OCI-M1 (cell line): ENCODE measurements around the gene TRIM5.
"Not testable (repeated sequence)": the region's sequence is repeated elsewhere in the genome, so short reads cannot be mapped to it uniquely, and the experiment has no call there.

Source experiments
- DNase-seq: peaks from one replicate; lab custom pipeline; 2025; lab: John Stamatoyannopoulos, UW

Gene TRIM5, protein sequence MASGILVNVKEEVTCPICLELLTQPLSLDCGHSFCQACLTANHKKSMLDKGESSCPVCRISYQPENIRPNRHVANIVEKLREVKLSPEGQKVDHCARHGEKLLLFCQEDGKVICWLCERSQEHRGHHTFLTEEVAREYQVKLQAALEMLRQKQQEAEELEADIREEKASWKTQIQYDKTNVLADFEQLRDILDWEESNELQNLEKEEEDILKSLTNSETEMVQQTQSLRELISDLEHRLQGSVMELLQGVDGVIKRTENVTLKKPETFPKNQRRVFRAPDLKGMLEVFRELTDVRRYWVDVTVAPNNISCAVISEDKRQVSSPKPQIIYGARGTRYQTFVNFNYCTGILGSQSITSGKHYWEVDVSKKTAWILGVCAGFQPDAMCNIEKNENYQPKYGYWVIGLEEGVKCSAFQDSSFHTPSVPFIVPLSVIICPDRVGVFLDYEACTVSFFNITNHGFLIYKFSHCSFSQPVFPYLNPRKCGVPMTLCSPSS

DNA sequence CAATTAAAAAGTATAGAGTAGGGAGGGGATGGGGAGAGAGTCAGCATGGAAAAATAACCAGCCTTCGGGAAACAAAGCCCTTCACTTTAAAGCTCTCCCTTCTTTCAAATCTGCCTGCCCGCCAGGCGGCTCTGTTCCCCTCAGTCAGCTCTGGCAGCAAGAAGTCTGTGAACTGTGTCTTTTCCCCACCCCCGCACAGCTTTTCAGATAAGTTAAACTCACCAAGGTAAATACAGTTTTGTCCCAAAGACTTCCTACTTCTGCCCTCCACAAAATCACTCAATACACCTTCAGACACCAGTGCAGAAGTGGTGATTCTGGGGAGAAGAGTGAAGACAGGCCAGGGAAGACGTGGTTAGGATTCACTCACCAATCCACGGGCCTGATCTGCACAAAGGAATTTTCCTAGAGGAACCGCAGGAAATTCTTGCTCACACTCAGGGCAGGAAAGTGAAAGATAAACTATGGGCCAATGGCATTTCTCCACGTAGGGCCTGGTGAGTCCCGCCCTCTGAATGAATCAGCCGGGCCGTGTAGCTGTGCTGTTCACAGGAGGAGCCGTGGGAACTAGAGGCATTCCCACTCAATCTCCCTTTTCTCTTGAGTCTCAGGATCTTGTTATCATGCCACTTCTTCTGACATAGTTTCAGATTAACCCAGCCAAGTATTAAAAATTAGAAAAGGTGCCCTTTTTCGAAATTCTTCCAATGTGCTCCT lies at the start of gene TRIM5:
TSS of gene TRIM5 (minus strand) at position 429 of the 717 bp plus-strand sequence. CDS start 4,897 bp downstream, outside the sequence.
- peak; percentile 96 for DNase-seq

DNA sequence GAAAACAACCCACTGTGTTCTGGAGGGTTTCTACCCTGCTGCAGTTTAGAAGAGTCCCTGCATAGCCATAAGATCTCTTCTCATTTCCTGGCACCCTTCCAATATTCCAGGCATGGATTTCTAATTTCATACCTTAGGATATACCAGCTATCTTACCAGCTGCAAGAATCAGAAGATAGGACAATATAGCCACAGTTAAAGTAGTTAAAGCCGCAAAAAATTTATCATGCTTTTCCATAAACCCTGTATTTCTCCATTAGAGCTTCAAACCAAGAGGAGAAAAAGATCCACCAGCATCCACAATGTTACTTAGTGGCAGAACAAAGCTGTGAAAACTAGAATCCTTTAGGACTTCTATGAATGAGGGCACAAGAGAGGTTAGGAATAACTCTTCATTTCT lies 42.8 kb upstream of the TRIM5 start:
- DNase-seq: no peak

DNA sequence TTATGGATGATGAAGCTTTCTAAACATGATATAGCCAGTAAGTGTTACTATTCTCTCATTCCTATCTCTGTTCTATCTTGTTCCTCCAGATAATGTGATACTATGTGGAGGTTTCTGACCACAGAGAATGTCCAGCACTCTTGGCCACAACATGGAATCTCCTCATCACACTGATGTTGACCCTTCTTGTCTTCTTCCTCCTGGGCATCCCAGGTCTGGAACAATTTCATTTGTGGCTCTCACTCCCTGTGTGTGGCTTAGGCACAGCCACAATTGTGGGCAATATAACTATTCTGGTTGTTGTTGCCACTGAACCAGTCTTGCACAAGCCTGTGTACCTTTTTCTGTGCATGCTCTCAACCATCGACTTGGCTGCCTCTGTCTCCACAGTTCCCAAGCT lies 41.5 kb upstream of the TRIM5 start:
- no peak for DNase-seq

DNA sequence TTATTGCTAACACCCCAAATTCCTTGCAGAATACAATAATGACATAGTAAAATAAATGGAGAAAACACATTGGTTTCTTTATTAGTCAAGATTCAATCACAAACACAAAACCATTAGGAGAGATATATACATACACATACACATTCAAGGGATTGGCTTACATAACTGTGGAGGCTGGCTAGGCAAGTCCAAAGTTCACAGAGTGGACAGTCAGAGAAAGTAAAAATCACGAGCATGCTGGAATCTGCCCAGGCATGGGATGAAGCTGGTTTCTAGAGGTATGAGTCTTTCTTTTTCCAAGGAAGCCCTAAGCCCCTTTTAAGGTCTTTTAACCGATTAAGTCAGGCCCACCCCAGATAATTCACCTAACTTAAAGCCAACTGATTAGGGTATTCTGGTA lies 37.7 kb upstream of the TRIM5 start:
- DNase-seq: no peak

DNA sequence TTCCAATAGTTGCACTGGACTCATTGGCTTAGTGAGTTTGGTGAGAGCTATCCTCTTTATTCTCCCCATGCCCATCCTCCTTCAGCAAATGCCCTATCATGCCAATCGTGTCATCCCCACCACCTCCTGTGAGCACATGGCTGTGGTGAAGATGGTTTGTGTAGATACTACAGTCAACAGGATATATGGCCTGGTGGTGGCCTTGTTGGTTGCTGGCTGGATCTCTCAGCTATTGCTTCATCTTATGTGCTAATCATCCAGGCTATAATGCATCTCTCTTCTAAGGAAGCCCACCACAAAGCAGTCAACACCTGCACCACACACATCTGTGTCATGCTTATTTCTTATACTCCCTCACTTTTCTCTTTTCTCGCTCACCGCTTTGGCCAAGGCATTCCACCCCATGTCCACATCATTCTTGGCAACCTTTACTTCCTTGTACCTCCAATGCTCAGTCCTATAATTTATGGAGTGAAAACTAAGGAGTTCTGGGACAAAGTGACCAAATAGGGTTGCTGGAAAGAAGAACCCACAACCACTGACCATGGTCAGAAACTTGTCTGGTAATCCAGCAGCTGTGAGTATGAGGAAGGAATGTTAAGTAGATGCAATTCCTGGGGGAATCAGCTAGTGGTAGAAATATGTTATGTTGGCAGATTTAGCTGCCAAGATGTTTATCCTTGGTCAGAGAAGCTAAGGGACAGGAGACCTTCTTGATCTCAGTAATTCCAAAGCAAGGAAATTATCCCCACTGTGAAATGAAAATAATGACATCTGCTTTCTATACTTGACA lies 35.0 kb upstream of the TRIM5 start:
- peak; percentile 26 for DNase-seq

DNA sequence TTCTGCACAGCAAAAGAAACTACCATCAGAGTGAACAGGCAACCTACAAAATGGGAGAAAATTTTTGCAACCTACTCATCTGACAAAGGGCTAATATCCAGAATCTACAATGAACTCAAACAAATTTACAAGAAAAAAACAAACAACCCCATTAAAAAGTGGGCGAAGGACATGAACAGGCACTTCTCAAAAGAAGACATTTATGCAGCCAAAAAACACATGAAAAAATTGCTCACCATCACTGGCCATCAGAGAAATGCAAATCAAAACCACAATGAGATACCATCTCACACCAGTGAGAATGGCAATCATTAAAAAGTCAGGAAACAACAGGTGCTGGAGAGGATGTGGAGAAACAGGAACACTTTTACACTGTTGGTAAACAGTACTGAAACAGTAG lies 31.6 kb upstream of the TRIM5 start:
- DNase-seq: not testable (repeated sequence)

DNA sequence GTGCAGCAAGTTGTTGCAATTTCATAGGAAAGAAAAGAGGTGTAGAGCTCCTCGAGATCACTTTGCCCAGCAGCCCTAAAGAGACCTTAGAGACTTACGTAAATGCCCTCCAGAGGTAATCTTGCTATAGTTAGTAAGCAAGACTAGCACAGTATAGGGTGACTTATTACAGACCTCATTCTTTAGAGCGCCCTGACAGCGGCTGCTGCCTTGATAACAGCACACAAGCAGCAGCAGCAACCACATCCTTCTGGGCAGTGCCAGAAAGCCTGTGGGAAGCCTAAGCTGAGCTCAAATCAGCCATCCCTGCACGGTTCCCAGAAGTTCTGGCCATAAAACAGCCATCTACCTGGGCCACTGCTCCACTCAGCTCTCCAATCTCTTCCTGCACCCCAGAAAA lies 28.8 kb upstream of the TRIM5 start:
- DNase-seq: peak; percentile 74

DNA sequence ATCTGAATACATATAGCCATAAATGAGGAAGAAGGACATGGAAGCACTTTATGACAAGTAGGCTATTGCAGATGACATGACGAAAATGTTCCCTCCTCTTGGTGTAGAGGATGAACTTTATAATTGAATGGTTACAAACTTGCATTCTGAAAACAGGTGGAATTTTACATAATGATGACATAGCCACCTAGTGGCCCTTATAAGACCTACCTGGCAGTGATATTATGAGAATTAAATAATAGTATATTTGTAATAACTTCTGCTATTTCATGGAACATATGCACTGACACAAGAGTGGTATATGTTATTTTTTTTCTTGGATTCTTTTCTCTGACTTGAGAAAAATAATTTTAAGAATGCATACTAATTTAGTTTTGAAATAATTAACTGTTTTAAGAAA lies 27.6 kb upstream of the TRIM5 start:
- peak; percentile 62 for DNase-seq

DNA sequence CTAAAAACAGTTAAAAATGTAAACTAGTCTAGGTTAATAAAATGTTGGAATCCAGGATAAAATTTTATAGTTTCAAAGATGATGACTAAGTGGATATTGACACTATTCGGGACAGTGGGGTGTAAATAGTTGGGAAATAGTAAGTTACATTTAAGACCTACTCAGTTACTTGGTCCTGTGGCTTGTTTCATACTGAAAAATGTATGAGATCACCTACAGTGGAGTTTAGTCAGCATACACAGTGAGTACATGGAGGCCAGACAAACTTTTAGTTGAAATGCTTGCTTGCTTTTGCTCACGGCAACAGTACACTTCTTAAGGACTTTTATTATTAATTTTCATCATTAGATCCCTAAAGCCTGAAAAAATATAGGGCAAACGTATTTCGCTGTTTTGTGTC lies 20.8 kb upstream of the TRIM5 start:
- no peak for DNase-seq

DNA sequence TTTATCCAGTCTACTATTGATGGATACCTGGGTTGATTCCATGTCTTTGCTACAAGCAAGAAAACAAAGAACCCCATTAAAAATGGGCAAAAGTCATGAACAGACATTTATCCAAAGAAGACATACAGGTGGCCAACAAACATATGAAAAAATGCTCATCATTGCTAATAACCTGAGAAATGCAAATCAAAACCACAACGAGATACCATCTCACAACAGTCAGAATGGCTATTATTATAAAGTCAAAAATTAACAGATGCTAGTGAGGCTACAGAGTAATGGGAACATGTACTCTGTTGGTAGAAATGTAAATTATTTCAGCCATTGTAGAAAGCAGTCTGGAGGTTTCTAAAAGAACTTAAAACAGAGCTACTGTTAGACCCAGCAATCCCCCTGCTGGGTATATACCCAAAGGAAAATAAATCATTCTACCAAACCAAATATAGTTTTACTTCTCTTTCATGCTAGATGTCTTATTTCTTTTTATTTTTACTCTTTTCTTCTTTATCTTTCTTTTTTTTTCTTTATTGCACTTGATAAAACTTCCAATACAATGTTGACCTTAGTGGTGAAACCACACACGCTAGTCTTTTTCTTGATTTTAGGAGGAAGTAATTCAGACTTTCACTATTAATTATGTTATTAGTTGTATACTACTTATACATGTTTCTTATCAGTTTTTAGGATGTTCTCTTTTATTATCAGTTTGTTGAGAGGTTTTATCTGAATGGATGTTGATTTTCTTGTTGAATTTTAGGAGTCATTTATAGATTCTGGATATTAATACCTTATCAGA lies 19.1 kb upstream of the TRIM5 start:
- no peak for DNase-seq

DNA sequence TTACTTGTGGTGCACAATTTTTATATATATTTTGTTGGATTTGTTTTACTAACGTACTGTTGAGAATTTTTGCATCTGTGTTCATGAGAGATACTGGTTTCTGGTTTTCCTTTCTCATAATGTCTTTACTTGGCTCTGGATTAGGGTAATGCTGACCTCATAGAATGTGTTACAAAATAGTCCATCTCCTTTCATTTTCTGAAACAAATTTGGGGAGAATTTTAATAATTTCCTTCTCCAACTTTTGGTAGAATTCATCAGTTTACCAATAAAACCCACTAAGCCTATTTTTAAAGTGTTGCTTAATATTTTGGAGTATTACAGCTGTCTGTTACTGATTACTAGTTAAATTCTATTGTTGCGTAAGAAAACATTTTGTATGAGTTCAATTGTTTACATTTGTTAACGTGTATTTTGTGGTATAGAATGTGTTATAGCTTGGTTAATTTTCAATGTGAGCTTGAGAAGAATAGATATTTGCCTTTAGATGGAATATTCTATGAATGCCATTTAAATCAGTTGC lies 16.2 kb upstream of the TRIM5 start:
- DNase-seq: no peak

DNA sequence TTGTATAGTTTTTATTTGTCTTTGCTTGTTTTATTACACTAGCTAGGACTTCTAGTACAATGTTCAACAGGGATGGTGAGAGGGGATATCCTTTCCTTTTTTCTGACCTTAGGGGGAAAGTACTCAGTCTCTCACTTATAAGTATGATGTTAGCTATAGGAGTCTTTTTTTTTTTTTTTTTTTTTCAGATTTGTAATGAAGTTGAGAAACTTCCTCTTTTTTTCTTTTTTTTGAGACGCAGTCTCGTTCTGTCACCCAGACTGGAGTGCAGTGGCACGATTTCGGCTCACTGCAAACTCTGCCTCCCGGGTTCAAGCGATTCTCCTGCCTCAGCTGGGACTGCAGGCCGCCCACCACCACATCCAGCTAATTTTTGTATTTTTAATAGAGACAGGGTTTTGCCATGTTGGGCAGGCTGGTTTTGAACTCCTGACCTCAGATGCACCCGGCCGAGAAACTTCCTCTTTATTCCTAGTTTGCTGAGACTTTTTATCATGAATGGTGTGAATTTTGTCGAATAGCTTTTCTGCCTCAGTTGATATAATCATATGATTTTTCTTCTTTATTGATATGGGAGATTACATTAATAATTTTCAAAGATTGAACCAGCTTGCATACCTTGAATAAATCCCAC lies 15.7 kb upstream of the TRIM5 start:
- DNase-seq: peak; percentile 81

DNA sequence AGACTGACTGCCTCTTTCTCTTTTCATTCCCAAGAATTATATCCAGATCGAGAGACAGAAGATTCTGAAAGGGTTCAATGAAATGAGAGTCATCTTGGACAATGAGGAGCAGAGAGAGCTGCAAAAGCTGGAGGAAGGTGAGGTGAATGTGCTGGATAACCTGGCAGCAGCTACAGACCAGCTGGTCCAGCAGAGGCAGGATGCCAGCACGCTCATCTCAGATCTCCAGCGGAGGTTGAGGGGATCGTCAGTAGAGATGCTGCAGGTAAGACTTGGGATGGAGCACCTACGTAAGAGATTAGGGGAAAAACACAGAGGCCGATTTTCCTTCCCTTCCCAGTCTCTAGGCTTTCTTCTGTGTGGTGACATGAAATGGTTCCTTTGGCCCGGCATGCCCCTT lies 13.4 kb upstream of the TRIM5 start:
- no peak for DNase-seq

DNA sequence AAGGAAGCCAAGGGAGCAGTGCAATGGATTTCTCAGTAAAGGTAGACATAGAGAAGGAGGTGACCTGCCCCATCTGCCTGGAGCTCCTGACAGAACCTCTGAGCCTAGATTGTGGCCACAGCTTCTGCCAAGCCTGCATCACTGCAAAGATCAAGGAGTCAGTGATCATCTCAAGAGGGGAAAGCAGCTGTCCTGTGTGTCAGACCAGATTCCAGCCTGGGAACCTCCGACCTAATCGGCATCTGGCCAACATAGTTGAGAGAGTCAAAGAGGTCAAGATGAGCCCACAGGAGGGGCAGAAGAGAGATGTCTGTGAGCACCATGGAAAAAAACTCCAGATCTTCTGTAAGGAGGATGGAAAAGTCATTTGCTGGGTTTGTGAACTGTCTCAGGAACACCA lies 11.3 kb upstream of the TRIM5 start:
- no peak for DNase-seq

DNA sequence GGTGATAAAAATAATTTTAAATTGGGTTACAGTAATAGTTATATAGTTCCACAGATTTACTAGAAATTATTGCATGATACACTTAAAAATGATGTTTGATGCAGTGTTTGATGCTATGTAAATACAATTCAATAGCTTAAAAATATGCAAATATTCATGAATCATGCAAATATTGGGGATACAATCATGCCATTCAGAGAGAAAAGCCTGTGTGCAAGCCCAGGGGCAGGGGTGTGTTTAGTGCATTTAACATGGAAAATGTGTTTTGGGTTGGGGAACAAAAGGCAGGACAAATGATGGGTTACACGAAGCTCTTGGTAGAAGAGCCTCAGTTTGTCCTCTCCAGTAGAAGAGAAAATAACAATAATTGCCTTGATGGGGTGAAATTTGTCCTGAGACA lies 10.7 kb upstream of the TRIM5 start:
- no peak for DNase-seq

DNA sequence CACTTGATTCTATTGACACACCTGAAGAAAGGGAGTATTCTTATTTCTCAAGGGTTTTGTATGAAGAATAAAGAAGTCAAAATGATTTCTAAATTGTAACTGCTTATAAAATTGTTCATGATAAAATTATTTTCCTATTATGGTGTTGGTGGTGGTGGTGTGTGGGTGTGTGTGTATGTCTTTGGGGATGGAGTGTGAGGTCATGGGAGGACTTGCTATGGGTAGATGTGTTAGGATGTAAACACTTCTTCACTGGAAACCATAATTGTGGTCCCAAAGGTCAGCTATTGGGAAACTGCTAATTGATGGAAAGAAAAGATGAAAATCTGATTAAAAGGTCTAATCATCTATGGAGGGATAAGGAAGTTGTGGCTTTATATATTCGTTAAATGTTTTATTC lies 9.8 kb upstream of the TRIM5 start:
- no peak for DNase-seq

DNA sequence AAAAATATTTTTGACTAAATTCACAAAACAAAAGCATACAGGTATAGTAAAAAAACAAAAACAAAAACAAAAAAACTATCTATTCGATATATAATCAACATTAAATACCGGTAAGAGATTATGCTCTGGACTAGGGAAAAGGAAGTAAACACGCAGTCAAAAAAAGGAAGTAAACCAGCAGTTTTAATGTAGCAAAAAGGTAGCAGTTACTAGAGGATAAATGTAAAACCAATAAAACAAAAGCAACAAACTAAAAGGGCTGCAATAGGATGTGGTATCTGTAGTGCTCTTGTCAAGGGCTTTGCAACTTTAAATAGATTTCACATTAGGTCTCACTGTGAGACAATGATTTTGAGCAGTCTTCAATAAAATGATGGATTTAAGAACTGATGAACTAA lies 7.1 kb upstream of the TRIM5 start:
- DNase-seq: peak; percentile 70

DNA sequence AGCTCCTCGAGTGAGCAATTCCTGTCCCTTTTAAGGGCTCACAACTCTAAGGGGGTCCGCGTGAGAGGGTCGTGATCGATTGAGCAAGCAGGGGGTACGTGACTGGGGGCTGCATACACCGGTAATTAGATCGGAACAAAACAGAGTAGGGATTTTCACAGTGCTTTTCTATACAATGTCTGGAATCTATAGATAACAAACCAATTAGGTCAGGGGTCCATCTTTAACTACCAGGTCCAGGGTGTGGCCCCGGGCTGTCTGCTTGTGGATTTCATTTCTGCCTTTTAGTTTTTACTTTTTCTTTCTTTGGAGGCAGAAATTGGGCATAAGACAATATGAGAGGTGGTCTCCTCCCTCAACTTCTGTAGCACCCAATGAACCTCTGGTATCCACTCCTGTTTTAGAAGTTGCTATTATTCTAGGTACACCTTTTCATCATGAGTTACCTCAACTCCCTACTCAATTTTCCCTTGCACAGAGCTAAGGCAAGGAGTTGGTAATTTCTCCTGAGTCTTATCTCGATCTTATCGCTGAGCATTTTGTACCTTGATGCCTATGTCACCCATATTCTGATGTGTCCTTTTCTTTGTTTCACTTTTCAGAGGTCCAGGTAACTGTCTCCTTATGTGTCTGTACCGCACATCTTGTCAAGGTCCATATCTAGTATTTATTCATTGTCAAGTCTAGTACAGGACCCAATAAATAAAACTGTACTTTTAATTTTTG lies 6.5 kb upstream of the TRIM5 start:
- peak; percentile 71 for DNase-seq

DNA sequence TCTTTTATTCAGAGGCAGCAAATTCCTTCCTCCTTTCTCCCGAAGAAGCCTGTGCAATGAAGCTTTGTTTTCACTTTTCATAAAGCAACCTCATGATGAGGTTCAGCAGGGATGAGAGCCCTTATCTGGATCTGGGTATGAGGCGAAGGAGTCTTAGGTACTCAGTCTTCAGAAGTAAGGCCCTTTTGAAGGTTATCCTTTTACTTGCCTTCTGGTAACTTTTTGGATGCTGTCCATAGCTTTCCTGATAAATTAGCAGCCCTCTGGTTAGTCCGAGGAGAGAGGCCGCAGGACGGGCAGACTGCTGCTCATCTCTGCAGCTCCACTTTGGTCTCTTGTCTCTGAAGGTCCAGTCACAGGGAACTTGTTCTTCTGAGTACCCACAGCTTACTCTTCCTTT lies 5.9 kb upstream of the TRIM5 start:
- DNase-seq: peak; percentile 86

DNA sequence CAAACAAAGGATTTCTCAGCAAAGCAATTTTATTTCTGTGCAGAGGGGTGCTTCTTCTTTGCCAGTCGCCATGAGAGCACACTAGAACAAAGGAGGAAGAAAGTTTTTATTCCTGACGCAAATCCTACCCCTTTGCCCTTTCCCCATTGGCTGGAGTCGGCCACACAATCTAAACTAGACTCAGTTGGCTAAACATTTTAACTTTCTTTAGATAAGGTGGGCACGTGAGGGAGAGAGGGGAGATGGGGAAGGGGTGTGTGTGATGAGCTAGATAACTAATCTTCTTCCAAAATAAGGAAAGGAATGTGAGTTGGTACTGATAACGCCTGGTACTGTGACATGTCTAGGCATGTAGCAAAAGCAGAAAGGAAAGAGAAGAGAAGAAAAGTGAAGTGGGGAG lies 5.3 kb upstream of the TRIM5 start:
- peak; percentile 86 for DNase-seq
